GM18951 (cell line): ENCODE results near the gene PLAAT2.

Experiments
- POLR2A ChIP-seq: IDR thresholded peaks from 4 replicates; pipeline ENCODE4 v1.6.1; 2011; ENCODE audit warnings: mild to moderate bottlenecking; ENCODE audit not compliant: insufficient read length, insufficient read depth; ENCODE audit errors: extremely low read depth
- in situ Hi-C: fragments of 300-500 bp; cut with MboI; formaldehyde crosslinking; loops from one replicate; pipeline ENCODE4 v1.12.0; 2022; ENCODE audit warnings: low sequenced_read_pairs, mixed read lengths, inconsistent platforms; ENCODE audit not compliant: unreplicated experiment

PLAAT2 gene

GRCh38 chr11:63508745-63509144 lies 54.4 kb downstream of the PLAAT2 start:
- no peak for TF ChIP-seq POLR2A
- in situ Hi-C loops = no loop called here

- in situ Hi-C loops = no loop called here
- TF ChIP-seq POLR2A = no peak
Measured at GRCh38 chr11:63508009-63508408, 55.2 kb downstream of the PLAAT2 start.

GRCh38 chr11:63507511-63507910 lies 55.7 kb downstream of the PLAAT2 start:
- in situ Hi-C loops = no loop called here

GRCh38 chr11:63506876-63507275 lies 56.3 kb downstream of the PLAAT2 start:
- in situ Hi-C loops = no loop called here
- no peak for TF ChIP-seq POLR2A

More at GRCh38 chr11:63507511-63507910, 55.7 kb downstream of the PLAAT2 start:
- no peak for TF ChIP-seq POLR2A

GRCh38 chr11:63505857-63506528 lies 57.2 kb downstream of the PLAAT2 start, which contains the start of gene LGALS12:
LGALS12 (plus strand) TSS chr11:63506084; CDS start chr11:63506459, 375 bp downstream.
- TF ChIP-seq POLR2A = no peak
- in situ Hi-C loops = no loop called here

- in situ Hi-C loops = no loop called here
- TF ChIP-seq POLR2A = no peak
Measured at GRCh38 chr11:63504933-63505586, 58.1 kb downstream of the PLAAT2 start.

GRCh38 chr11:63504054-63504453 lies 59.1 kb downstream of the PLAAT2 start:
- no peak for TF ChIP-seq POLR2A
- in situ Hi-C loops = no loop called here

- TF ChIP-seq POLR2A = no peak
- in situ Hi-C loops = no loop called here
Measured at GRCh38 chr11:63503492-63503891, 59.7 kb downstream of the PLAAT2 start.
